CD4-positive, CD25-positive, alpha-beta regulatory T cell (primary cell): ENCODE results near the gene LSP1. TPM values are rescaled to one million over a fixed set of nuclear protein-coding genes. Genes with fewer than 3 reads are reported as not detected.

Experiments
- ATAC-seq, 2 donors: fragments of 150-1000 bp; cut with Tn5 transposase; one replicate each; pipeline ENCODE4 v1.10.0; 2021; ENCODE audit warnings: low read depth in 2 of 2, moderate number of reproducible peaks in 2 of 2, moderate library complexity in 1 of 2
- DNase-seq, 3 donors: peaks; one replicate each; pipeline versions ENCODE4 v3.0.0 to v3.0.0-alpha.2; 2012 to 2022; ENCODE audit warnings: mixed read lengths in 1 of 3
- H3K27ac ChIP-seq: one replicate; pipeline ENCODE4 v1.7.0; 2013; ENCODE audit warnings: mild to moderate bottlenecking, low read length; ENCODE audit not compliant: insufficient read depth, poor library complexity, severe bottlenecking
- H3K27me3 ChIP-seq: one replicate; pipeline ENCODE4 v1.7.0; 2013; ENCODE audit warnings: low read length; ENCODE audit not compliant: control insufficient read depth, insufficient read depth
- H3K36me3 ChIP-seq: one replicate; pipeline ENCODE4 v1.7.0; 2013; ENCODE audit warnings: mild to moderate bottlenecking, low read length, moderate library complexity; ENCODE audit not compliant: control insufficient read depth, insufficient read depth
- H3K4me1 ChIP-seq: 2 replicates; pipeline ENCODE4 v1.7.0; 2013; ENCODE audit warnings: mild to moderate bottlenecking, low read length; ENCODE audit not compliant: insufficient read depth, control insufficient read depth, poor library complexity, severe bottlenecking
- H3K4me3 ChIP-seq: one replicate; pipeline ENCODE4 v1.7.0; 2013; ENCODE audit warnings: low read depth, mild to moderate bottlenecking, low read length, moderate library complexity
- H3K9me3 ChIP-seq, 2 experiments: 1 replicate in 1 of 2; 2 replicates in 1 of 2; pipeline ENCODE4 v1.7.0; 2013; ENCODE audit warnings: low read length in 2 of 2, mild to moderate bottlenecking in 1 of 2, moderate library complexity in 1 of 2; ENCODE audit not compliant: control insufficient read depth in 2 of 2
- H3K27ac Mint-ChIP-seq, 3 donors: one replicate each; pipeline ENCODE4 v1.8.0; 2020 to 2022; ENCODE audit warnings: mild to moderate bottlenecking in 3 of 3, mixed read lengths in 3 of 3, moderate library complexity in 2 of 3
- H3K27me3 Mint-ChIP-seq: one replicate; pipeline ENCODE4 v1.8.0; 2022; ENCODE audit warnings: mild to moderate bottlenecking, mixed read lengths
- H3K36me3 Mint-ChIP-seq: one replicate; pipeline ENCODE4 v1.8.0; 2020; ENCODE audit warnings: mixed read lengths
- H3K4me1 Mint-ChIP-seq, 4 donors: one replicate each; pipeline ENCODE4 v1.8.0; 2020 to 2022; ENCODE audit warnings: mixed read lengths in 4 of 4, mild to moderate bottlenecking in 1 of 4
- H3K4me3 Mint-ChIP-seq, 4 donors: one replicate each; pipeline ENCODE4 v1.8.0; 2020 to 2022; ENCODE audit warnings: mild to moderate bottlenecking in 4 of 4, mixed read lengths in 4 of 4, moderate library complexity in 3 of 4
- H3K9me3 Mint-ChIP-seq, 7 donors: one replicate each; pipeline ENCODE4 v1.8.0; 2020 to 2022; ENCODE audit warnings: mixed read lengths in 7 of 7, mild to moderate bottlenecking in 3 of 7, moderate library complexity in 2 of 7
- polyA plus RNA-seq, 4 donors: library from polyadenylated mRNA; unstranded; fragments of 300-500 nt; fragmentation: Illumina TruSeq; gene quantifications; one replicate each; pipeline ENCODE4 v1.2.3, GENCODE V29; 2021
- total RNA-seq: library from RNA; stranded (reverse); gene quantifications from one replicate; pipeline ENCODE4 v1.2.3, GENCODE V29; 2022

The LSP1 gene
- total and polyA plus RNA-seq, 5 donors from 2014 or later = 381 to 514 (median 452) TPM

- H3K36me3 ChIP-seq = peaks cover 3% of the 10 kb centered on the region
- no peak overlapping the region for H3K4me3 ChIP-seq
- peaks cover 85% of the 10 kb centered on the region for H3K4me1 ChIP-seq
- Mint-ChIP-seq H3K27me3 (peaks cover 3% of the 10 kb centered on the region), H3K36me3 (peaks cover 4% of the 10 kb centered on the region), H3K27ac (peak overlapping the region; percentile 23 to 82 (median 63)), H3K9me3 (no peaks in the 10 kb centered on the region), H3K4me3 (peak overlapping the region; percentile 99 to 100 (median 100)), H3K4me1 (peaks cover 0 to 58% (median 23%) of the 10 kb centered on the region in 4 donors)
- peak overlapping the region; percentile 61 for H3K27ac ChIP-seq
- no peaks in the 10 kb centered on the region for H3K9me3 ChIP-seq
- ATAC-seq (no peak), DNase-seq (no peak)
- H3K27me3 ChIP-seq = no peaks in the 10 kb centered on the region
Observed at GRCh38 chr11:1855886-1856265, 3.0 kb downstream of the LSP1 start.

- ATAC-seq = no peak
- H3K27me3 ChIP-seq = no peaks in the 10 kb centered on the region
- H3K4me3 ChIP-seq = no peak overlapping the region
- Mint-ChIP-seq H3K4me1 (peaks cover 0 to 53% (median 20%) of the 10 kb centered on the region in 4 donors), H3K4me3 (peak overlapping the region; percentile 43 to 99 (median 68)), H3K27ac (peak overlapping the region in 2 of 3 donors; percentile 63 to 82), H3K27me3 (no peaks in the 10 kb centered on the region), H3K9me3 (no peaks in the 10 kb centered on the region), H3K36me3 (peaks cover 4% of the 10 kb centered on the region)
- H3K9me3 ChIP-seq = no peaks in the 10 kb centered on the region
- no peak for DNase-seq
- H3K4me1 ChIP-seq = peaks cover 79% of the 10 kb centered on the region
- peaks cover 3% of the 10 kb centered on the region for H3K36me3 ChIP-seq
- peak overlapping the region; percentile 61 for H3K27ac ChIP-seq
Observed at GRCh38 chr11:1856306-1857005, 3.6 kb downstream of the LSP1 start.

- no peak overlapping the region for H3K27ac ChIP-seq
- no peaks in the 10 kb centered on the region for H3K27me3 ChIP-seq
- Mint-ChIP-seq H3K9me3 (no peaks in the 10 kb centered on the region), H3K4me1 (peaks cover 0 to 46% (median 20%) of the 10 kb centered on the region in 4 donors), H3K4me3 (no peak overlapping the region), H3K27ac (peak overlapping the region in 2 of 3 donors; percentile 25 to 80), H3K27me3 (no peaks in the 10 kb centered on the region), H3K36me3 (peaks cover 4% of the 10 kb centered on the region)
- H3K4me1 ChIP-seq = peaks cover 75% of the 10 kb centered on the region
- ATAC-seq = no peak
- no peak for DNase-seq
- no peak overlapping the region for H3K4me3 ChIP-seq
- H3K36me3 ChIP-seq = peaks cover 3% of the 10 kb centered on the region
- H3K9me3 ChIP-seq = no peaks in the 10 kb centered on the region
Observed at GRCh38 chr11:1857064-1857463, 4.2 kb downstream of the LSP1 start.

- H3K27ac Mint-ChIP-seq = peak overlapping the region in 2 of 3 donors; percentile 46 to 80
Observed at GRCh38 chr11:1858154-1858553, 5.3 kb downstream of the LSP1 start.

GRCh38 chr11:1858576-1858975 lies 5.7 kb downstream of the LSP1 start:
- Mint-ChIP-seq H3K4me1 (peaks cover 0 to 37% (median 12%) of the 10 kb centered on the region in 4 donors), H3K27ac (no peak overlapping the region), H3K27me3 (no peaks in the 10 kb centered on the region), H3K4me3 (peak overlapping the region in 2 of 4 donors; percentile 29 to 46), H3K36me3 (no peaks in the 10 kb centered on the region), H3K9me3 (no peaks in the 10 kb centered on the region)
- ATAC-seq (no peak), DNase-seq (no peak)
- Histone ChIP-seq H3K36me3 (peaks cover 11% of the 10 kb centered on the region), H3K4me1 (peaks cover 81% of the 10 kb centered on the region), H3K27ac (peak overlapping the region; percentile 11), H3K4me3 (no peak overlapping the region), H3K9me3 (no peaks in the 10 kb centered on the region), H3K27me3 (no peaks in the 10 kb centered on the region)

More at GRCh38 chr11:1858154-1858553, 5.3 kb downstream of the LSP1 start:
- Histone ChIP-seq H3K4me1 (peaks cover 77% of the 10 kb centered on the region), H3K27me3 (no peaks in the 10 kb centered on the region), H3K9me3 (no peaks in the 10 kb centered on the region), H3K4me3 (no peak overlapping the region), H3K36me3 (peaks cover 7% of the 10 kb centered on the region), H3K27ac (no peak overlapping the region)
- Mint-ChIP-seq H3K36me3 (no peaks in the 10 kb centered on the region), H3K9me3 (no peaks in the 10 kb centered on the region), H3K4me1 (peaks cover 0 to 38% (median 12%) of the 10 kb centered on the region in 4 donors), H3K4me3 (peak overlapping the region in 2 of 4 donors; percentile 39 to 61), H3K27me3 (no peaks in the 10 kb centered on the region)
- no peak for DNase-seq
- no peak for ATAC-seq

- H3K27ac Mint-ChIP-seq = peak overlapping the region in 1 of 3 donors; percentile 26
- H3K4me3 ChIP-seq = no peak overlapping the region
- no peaks in the 10 kb centered on the region for H3K27me3 Mint-ChIP-seq
- peaks cover 86% of the 10 kb centered on the region for H3K4me1 ChIP-seq
- peaks cover 0 to 36% (median 10%) of the 10 kb centered on the region in 4 donors for H3K4me1 Mint-ChIP-seq
- ATAC-seq = no peak
- no peaks in the 10 kb centered on the region for H3K9me3 ChIP-seq
- H3K27me3 ChIP-seq = no peaks in the 10 kb centered on the region
- peak overlapping the region; percentile 11 for H3K27ac ChIP-seq
- H3K36me3 Mint-ChIP-seq = no peaks in the 10 kb centered on the region
- H3K36me3 ChIP-seq = peaks cover 12% of the 10 kb centered on the region
- no peak for DNase-seq
- peak overlapping the region in 2 of 4 donors; percentile 46 to 55 for H3K4me3 Mint-ChIP-seq
- H3K9me3 Mint-ChIP-seq = no peaks in the 10 kb centered on the region
Observed at GRCh38 chr11:1859004-1859403, 6.1 kb downstream of the LSP1 start.

GRCh38 chr11:1860108-1860507 lies 7.2 kb downstream of the LSP1 start:
- no peaks in the 10 kb centered on the region for H3K27me3 Mint-ChIP-seq
- peaks cover 86% of the 10 kb centered on the region for H3K4me1 ChIP-seq
- no peak overlapping the region for H3K27ac ChIP-seq
- H3K9me3 ChIP-seq = no peaks in the 10 kb centered on the region
- no peaks in the 10 kb centered on the region for H3K36me3 Mint-ChIP-seq
- ATAC-seq = no peak
- no peak overlapping the region for H3K27ac Mint-ChIP-seq
- no peak for DNase-seq
- no peak overlapping the region for H3K4me3 Mint-ChIP-seq
- H3K9me3 Mint-ChIP-seq = no peaks in the 10 kb centered on the region
- H3K36me3 ChIP-seq = peaks cover 14% of the 10 kb centered on the region
- no peak overlapping the region for H3K4me3 ChIP-seq
- no peaks in the 10 kb centered on the region for H3K27me3 ChIP-seq
- peaks cover 0 to 42% (median 11%) of the 10 kb centered on the region in 4 donors for H3K4me1 Mint-ChIP-seq
